Neural cell (in vitro differentiated cells): ENCODE measurements around the gene STAM2.

Experiments used
- EZH2 ChIP-seq: fragments of 200-600, 300-800 bp; shearing (Covaris generic), sonication (generic); IDR thresholded peaks from 2 replicates; pipeline ENCODE4 v1.6.1; 2014; ENCODE audit warnings: antibody characterized with exemption, low read length, borderline replicate concordance, mild to moderate bottlenecking; ENCODE audit not compliant: insufficient read depth, poor library complexity, severe bottlenecking
- TF ChIP-seq, protein P1 (sequence below): fragments of 450-650 bp; IDR thresholded peaks from 2 replicates; pipeline ENCODE4 v1.5.1; 2014; ENCODE audit warnings: antibody characterized with exemption, mild to moderate bottlenecking, moderate library complexity; ENCODE audit not compliant: poor library complexity, severe bottlenecking
- TF ChIP-seq, protein P2 (sequence below): IDR thresholded peaks from 2 replicates; pipeline ENCODE4 v1.6.1; 2012; ENCODE audit warnings: borderline replicate concordance

- TF ChIP-seq EZH2, result no peak
- TF ChIP-seq, protein P1, sequence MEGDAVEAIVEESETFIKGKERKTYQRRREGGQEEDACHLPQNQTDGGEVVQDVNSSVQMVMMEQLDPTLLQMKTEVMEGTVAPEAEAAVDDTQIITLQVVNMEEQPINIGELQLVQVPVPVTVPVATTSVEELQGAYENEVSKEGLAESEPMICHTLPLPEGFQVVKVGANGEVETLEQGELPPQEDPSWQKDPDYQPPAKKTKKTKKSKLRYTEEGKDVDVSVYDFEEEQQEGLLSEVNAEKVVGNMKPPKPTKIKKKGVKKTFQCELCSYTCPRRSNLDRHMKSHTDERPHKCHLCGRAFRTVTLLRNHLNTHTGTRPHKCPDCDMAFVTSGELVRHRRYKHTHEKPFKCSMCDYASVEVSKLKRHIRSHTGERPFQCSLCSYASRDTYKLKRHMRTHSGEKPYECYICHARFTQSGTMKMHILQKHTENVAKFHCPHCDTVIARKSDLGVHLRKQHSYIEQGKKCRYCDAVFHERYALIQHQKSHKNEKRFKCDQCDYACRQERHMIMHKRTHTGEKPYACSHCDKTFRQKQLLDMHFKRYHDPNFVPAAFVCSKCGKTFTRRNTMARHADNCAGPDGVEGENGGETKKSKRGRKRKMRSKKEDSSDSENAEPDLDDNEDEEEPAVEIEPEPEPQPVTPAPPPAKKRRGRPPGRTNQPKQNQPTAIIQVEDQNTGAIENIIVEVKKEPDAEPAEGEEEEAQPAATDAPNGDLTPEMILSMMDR, result no peak
- TF ChIP-seq, protein P2, sequence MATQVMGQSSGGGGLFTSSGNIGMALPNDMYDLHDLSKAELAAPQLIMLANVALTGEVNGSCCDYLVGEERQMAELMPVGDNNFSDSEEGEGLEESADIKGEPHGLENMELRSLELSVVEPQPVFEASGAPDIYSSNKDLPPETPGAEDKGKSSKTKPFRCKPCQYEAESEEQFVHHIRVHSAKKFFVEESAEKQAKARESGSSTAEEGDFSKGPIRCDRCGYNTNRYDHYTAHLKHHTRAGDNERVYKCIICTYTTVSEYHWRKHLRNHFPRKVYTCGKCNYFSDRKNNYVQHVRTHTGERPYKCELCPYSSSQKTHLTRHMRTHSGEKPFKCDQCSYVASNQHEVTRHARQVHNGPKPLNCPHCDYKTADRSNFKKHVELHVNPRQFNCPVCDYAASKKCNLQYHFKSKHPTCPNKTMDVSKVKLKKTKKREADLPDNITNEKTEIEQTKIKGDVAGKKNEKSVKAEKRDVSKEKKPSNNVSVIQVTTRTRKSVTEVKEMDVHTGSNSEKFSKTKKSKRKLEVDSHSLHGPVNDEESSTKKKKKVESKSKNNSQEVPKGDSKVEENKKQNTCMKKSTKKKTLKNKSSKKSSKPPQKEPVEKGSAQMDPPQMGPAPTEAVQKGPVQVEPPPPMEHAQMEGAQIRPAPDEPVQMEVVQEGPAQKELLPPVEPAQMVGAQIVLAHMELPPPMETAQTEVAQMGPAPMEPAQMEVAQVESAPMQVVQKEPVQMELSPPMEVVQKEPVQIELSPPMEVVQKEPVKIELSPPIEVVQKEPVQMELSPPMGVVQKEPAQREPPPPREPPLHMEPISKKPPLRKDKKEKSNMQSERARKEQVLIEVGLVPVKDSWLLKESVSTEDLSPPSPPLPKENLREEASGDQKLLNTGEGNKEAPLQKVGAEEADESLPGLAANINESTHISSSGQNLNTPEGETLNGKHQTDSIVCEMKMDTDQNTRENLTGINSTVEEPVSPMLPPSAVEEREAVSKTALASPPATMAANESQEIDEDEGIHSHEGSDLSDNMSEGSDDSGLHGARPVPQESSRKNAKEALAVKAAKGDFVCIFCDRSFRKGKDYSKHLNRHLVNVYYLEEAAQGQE, result no peak
Measured at GRCh38 chr2:152200565-152201465, 25.3 kb upstream of the STAM2 start.
